Ovary (tissue), 3 donors: ENCODE measurements around the gene HEATR9.

Experiments
- EP300 ChIP-seq: sonication (generic); formaldehyde crosslinking; IDR thresholded peaks from one replicate; pipeline ENCODE4 v1.6.1; 2017; ENCODE audit warnings: antibody characterized with exemption
- POLR2A ChIP-seq: fragments of 450-650 bp; IDR thresholded peaks from one replicate; pipeline ENCODE4 v1.6.1; 2017; ENCODE audit warnings: antibody characterized with exemption, mild to moderate bottlenecking, moderate library complexity
- TF ChIP-seq, protein P1 (sequence below), 3 donors: fragments of 450-650 bp in 2 of 3; fragments of 200-600 bp in 1 of 3; IDR thresholded peaks; one replicate each; pipeline versions ENCODE4 v1.5.1 to v1.8.0; 2016 to 2022; ENCODE audit warnings: antibody characterized with exemption in 3 of 3, mild to moderate bottlenecking in 1 of 3
- donor health status: DM: no; HTN: no; CAD: no.

- no peak for TF ChIP-seq POLR2A
- TF ChIP-seq, protein P1, sequence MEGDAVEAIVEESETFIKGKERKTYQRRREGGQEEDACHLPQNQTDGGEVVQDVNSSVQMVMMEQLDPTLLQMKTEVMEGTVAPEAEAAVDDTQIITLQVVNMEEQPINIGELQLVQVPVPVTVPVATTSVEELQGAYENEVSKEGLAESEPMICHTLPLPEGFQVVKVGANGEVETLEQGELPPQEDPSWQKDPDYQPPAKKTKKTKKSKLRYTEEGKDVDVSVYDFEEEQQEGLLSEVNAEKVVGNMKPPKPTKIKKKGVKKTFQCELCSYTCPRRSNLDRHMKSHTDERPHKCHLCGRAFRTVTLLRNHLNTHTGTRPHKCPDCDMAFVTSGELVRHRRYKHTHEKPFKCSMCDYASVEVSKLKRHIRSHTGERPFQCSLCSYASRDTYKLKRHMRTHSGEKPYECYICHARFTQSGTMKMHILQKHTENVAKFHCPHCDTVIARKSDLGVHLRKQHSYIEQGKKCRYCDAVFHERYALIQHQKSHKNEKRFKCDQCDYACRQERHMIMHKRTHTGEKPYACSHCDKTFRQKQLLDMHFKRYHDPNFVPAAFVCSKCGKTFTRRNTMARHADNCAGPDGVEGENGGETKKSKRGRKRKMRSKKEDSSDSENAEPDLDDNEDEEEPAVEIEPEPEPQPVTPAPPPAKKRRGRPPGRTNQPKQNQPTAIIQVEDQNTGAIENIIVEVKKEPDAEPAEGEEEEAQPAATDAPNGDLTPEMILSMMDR (IDR thresholded peaks at IDR 0.05): no peak
- TF ChIP-seq EP300: no peak
Observed at GRCh38 chr17:35879773-35880654, 11.3 kb upstream of the HEATR9 start, which contains the start of gene CCL5.
